C4-2B (cell line): ENCODE measurements around the gene BANK1.

Experiments
- CTCF ChIP-seq: fragments of 450-650 bp; conservative IDR thresholded peaks from 2 replicates; pipeline ENCODE4 v1.5.1; 2017; ENCODE audit warnings: mild to moderate bottlenecking
- ZFX ChIP-seq: fragments of 450-650 bp; IDR thresholded peaks from 2 replicates; pipeline ENCODE4 v1.6.1; 2017

GRCh38 chr4:102057122-102057521 lies 266.6 kb downstream of the BANK1 start:
- TF ChIP-seq CTCF: no peak
- TF ChIP-seq ZFX: no peak
